Ishikawa (cell line): ENCODE measurements around the gene TEFM.

Source experiments
- CEBPB ChIP-seq: IDR thresholded peaks from 2 replicates; pipeline ENCODE4 v1.6.1; 2012
- CREB1 ChIP-seq: IDR thresholded peaks from 2 replicates; pipeline ENCODE4 v1.6.1; 2012; ENCODE audit warnings: low read depth
- EGR1 ChIP-seq: IDR thresholded peaks from 2 replicates; pipeline ENCODE4 v1.6.1; 2012
- EP300 ChIP-seq: IDR thresholded peaks from 2 replicates; pipeline ENCODE4 v1.6.1; 2012; ENCODE audit warnings: borderline replicate concordance
- RAD21 ChIP-seq: IDR thresholded peaks from 2 replicates; pipeline ENCODE4 v1.6.1; 2012; ENCODE audit warnings: low read depth
- TAF1 ChIP-seq: IDR thresholded peaks from 2 replicates; pipeline ENCODE4 v1.6.1; 2012; ENCODE audit warnings: low read depth, mild to moderate bottlenecking
- YY1 ChIP-seq: IDR thresholded peaks from 2 replicates; pipeline ENCODE4 v1.6.1; 2012; ENCODE audit warnings: low read depth
- TF ChIP-seq, protein P1 (sequence below): IDR thresholded peaks from 2 replicates; pipeline ENCODE4 v1.6.1; 2012
- TF ChIP-seq, protein P2 (sequence below): IDR thresholded peaks from 2 replicates; pipeline ENCODE4 v1.6.1; 2012
- TF ChIP-seq, protein P3 (sequence below): IDR thresholded peaks from 2 replicates; pipeline ENCODE4 v1.6.1; 2012; ENCODE audit warnings: low read depth, mild to moderate bottlenecking

DNA sequence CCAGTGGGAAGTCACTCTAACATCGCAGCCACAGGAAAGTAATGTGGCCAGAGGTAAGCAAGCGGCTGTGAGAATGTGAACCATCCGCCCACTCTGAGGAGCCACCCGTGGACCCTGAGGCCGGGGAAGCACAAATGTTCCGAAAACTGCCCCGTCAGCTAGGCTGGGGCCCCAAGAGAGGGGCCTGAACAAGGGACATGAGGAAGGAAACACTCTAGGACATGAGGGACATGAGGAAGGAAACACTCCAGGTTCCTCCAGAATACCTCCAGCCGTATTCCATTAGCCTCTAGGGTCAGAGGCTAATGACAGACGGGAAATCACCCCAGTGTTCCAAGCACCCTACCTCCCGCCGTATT is 317 bp downstream of the TEFM start:
- TF ChIP-seq EGR1 (no peak), TAF1 (no peak), EP300 (no peak), RAD21 (no peak), CEBPB (no peak), CREB1 (no peak), YY1 (no peak)
- TF ChIP-seq, protein P1, sequence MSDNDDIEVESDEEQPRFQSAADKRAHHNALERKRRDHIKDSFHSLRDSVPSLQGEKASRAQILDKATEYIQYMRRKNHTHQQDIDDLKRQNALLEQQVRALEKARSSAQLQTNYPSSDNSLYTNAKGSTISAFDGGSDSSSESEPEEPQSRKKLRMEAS, result no peak
- TF ChIP-seq, protein P2, sequence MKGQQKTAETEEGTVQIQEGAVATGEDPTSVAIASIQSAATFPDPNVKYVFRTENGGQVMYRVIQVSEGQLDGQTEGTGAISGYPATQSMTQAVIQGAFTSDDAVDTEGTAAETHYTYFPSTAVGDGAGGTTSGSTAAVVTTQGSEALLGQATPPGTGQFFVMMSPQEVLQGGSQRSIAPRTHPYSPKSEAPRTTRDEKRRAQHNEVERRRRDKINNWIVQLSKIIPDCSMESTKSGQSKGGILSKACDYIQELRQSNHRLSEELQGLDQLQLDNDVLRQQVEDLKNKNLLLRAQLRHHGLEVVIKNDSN, result no peak
- TF ChIP-seq, protein P3, sequence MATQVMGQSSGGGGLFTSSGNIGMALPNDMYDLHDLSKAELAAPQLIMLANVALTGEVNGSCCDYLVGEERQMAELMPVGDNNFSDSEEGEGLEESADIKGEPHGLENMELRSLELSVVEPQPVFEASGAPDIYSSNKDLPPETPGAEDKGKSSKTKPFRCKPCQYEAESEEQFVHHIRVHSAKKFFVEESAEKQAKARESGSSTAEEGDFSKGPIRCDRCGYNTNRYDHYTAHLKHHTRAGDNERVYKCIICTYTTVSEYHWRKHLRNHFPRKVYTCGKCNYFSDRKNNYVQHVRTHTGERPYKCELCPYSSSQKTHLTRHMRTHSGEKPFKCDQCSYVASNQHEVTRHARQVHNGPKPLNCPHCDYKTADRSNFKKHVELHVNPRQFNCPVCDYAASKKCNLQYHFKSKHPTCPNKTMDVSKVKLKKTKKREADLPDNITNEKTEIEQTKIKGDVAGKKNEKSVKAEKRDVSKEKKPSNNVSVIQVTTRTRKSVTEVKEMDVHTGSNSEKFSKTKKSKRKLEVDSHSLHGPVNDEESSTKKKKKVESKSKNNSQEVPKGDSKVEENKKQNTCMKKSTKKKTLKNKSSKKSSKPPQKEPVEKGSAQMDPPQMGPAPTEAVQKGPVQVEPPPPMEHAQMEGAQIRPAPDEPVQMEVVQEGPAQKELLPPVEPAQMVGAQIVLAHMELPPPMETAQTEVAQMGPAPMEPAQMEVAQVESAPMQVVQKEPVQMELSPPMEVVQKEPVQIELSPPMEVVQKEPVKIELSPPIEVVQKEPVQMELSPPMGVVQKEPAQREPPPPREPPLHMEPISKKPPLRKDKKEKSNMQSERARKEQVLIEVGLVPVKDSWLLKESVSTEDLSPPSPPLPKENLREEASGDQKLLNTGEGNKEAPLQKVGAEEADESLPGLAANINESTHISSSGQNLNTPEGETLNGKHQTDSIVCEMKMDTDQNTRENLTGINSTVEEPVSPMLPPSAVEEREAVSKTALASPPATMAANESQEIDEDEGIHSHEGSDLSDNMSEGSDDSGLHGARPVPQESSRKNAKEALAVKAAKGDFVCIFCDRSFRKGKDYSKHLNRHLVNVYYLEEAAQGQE, result no peak
